GM23338 (cell line): ENCODE measurements around the gene PRR12.

Source experiments
- EZH2 ChIP-seq: fragments of 200-600 bp; sonication (generic); IDR thresholded peaks from one replicate; pipeline ENCODE4 v1.8.0; 2017; ENCODE audit warnings: antibody characterized with exemption, mild to moderate bottlenecking, low read depth; ENCODE audit not compliant: unreplicated experiment
- EZH2phosphoT487 ChIP-seq: fragments of 200-600 bp; sonication (generic); IDR thresholded peaks from one replicate; pipeline ENCODE4 v1.8.1; 2018; ENCODE audit warnings: antibody characterized with exemption; ENCODE audit not compliant: unreplicated experiment
- JUNB ChIP-seq: IDR thresholded peaks from one replicate; pipeline ENCODE4 v1.6.1; 2016; ENCODE audit warnings: antibody characterized with exemption; ENCODE audit not compliant: unreplicated experiment
- POLR2AphosphoS5 ChIP-seq: IDR thresholded peaks from 2 replicates; pipeline ENCODE4 v1.6.1; 2016; ENCODE audit warnings: antibody characterized with exemption, low read depth
- ZNF114 ChIP-seq: fragments of 250-450 bp; sonication (Bioruptor Pico); IDR thresholded peaks from 2 replicates; pipeline ENCODE4 v1.5.0; 2020; ENCODE audit warnings: mild to moderate bottlenecking, moderate library complexity
- ZNF331 ChIP-seq: fragments of 250-450 bp; sonication (Bioruptor Pico); IDR thresholded peaks from 2 replicates; pipeline ENCODE4 v1.5.0; 2020; ENCODE audit warnings: low read depth, mild to moderate bottlenecking, moderate library complexity
- TF ChIP-seq, protein P1 (sequence below), 2 experiments: fragments of 200-600 bp in 1 of 2; sonication (generic) in 1 of 2; conservative IDR thresholded peaks; 2 replicates each; pipeline versions ENCODE4 v1.5.1 to v1.6.1; 2016 to 2017; ENCODE audit warnings: antibody characterized with exemption in 2 of 2, low read depth in 2 of 2, mild to moderate bottlenecking in 2 of 2, moderate library complexity in 1 of 2
- TF ChIP-seq, protein P2 (sequence below): IDR thresholded peaks from one replicate; pipeline ENCODE4 v1.6.1; 2018; ENCODE audit warnings: antibody characterized with exemption; ENCODE audit not compliant: unreplicated experiment

DNA sequence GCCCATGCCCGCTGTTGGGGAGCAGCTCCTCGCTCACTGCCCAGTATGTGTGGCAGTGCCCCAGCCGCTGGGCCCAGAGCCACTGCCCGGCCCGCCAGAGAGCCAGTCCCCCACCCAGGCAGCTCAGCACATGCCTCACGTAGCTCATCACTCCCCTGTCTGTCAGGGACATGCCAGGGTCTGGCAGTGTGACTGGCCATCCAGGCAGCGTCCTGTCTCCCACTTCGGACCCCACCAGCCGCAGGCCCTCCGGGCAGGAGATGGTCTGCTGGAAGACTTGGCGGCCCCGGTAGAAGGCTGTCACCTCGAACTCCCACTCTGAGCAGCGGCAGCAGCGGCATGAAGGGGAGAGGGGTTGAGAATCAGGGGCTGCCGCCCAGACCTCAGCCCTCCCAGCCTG is 71.0 kb downstream of the PRR12 start:
- TF ChIP-seq, protein P1, sequence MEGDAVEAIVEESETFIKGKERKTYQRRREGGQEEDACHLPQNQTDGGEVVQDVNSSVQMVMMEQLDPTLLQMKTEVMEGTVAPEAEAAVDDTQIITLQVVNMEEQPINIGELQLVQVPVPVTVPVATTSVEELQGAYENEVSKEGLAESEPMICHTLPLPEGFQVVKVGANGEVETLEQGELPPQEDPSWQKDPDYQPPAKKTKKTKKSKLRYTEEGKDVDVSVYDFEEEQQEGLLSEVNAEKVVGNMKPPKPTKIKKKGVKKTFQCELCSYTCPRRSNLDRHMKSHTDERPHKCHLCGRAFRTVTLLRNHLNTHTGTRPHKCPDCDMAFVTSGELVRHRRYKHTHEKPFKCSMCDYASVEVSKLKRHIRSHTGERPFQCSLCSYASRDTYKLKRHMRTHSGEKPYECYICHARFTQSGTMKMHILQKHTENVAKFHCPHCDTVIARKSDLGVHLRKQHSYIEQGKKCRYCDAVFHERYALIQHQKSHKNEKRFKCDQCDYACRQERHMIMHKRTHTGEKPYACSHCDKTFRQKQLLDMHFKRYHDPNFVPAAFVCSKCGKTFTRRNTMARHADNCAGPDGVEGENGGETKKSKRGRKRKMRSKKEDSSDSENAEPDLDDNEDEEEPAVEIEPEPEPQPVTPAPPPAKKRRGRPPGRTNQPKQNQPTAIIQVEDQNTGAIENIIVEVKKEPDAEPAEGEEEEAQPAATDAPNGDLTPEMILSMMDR (conservative IDR thresholded peaks at IDR 0.05; ENCODE audit: low read depth in 2 of 2): no peak
- TF ChIP-seq ZNF114 (CRISPR knock-in tag): no peak
- TF ChIP-seq EZH2: no peak
- TF ChIP-seq ZNF331 (CRISPR knock-in tag): no peak
- TF ChIP-seq POLR2AphosphoS5: no peak
- TF ChIP-seq JUNB: no peak
- TF ChIP-seq, protein P2, sequence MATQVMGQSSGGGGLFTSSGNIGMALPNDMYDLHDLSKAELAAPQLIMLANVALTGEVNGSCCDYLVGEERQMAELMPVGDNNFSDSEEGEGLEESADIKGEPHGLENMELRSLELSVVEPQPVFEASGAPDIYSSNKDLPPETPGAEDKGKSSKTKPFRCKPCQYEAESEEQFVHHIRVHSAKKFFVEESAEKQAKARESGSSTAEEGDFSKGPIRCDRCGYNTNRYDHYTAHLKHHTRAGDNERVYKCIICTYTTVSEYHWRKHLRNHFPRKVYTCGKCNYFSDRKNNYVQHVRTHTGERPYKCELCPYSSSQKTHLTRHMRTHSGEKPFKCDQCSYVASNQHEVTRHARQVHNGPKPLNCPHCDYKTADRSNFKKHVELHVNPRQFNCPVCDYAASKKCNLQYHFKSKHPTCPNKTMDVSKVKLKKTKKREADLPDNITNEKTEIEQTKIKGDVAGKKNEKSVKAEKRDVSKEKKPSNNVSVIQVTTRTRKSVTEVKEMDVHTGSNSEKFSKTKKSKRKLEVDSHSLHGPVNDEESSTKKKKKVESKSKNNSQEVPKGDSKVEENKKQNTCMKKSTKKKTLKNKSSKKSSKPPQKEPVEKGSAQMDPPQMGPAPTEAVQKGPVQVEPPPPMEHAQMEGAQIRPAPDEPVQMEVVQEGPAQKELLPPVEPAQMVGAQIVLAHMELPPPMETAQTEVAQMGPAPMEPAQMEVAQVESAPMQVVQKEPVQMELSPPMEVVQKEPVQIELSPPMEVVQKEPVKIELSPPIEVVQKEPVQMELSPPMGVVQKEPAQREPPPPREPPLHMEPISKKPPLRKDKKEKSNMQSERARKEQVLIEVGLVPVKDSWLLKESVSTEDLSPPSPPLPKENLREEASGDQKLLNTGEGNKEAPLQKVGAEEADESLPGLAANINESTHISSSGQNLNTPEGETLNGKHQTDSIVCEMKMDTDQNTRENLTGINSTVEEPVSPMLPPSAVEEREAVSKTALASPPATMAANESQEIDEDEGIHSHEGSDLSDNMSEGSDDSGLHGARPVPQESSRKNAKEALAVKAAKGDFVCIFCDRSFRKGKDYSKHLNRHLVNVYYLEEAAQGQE: no peak
- TF ChIP-seq EZH2phosphoT487: no peak
